Right lobe of liver (tissue), 4 donors: Measurements from ENCODE around the gene LETM1.

Experiments used
- CTCF ChIP-seq, 4 donors: fragments of 200-600 bp in 3 of 4; fragments of 450-650 bp in 1 of 4; IDR thresholded peaks; one replicate each; pipeline versions ENCODE4 v1.5.1 to v1.8.0; 2016 to 2022; ENCODE audit warnings: antibody characterized with exemption in 4 of 4, mild to moderate bottlenecking in 2 of 4
- POLR2A ChIP-seq: fragments of 450-650 bp; IDR thresholded peaks from one replicate; pipeline ENCODE4 v1.6.1; 2017; ENCODE audit warnings: antibody characterized with exemption, mild to moderate bottlenecking
- donor health status: DM: no; HTN: no; CAD: no.
- donor health status: DM: no; HTN: no; CAD: no.
- donor health status: DM: no; HTN: yes; CAD: no.

- no peak for TF ChIP-seq CTCF (IDR thresholded peaks at IDR 0.05)
- TF ChIP-seq POLR2A, result no peak
These were observed 2.0 kb upstream of the LETM1 start for GRCh38 chr4:1857931-1858330.
